ENCODE results near the gene TEPSIN.

The TEPSIN gene

DNA sequence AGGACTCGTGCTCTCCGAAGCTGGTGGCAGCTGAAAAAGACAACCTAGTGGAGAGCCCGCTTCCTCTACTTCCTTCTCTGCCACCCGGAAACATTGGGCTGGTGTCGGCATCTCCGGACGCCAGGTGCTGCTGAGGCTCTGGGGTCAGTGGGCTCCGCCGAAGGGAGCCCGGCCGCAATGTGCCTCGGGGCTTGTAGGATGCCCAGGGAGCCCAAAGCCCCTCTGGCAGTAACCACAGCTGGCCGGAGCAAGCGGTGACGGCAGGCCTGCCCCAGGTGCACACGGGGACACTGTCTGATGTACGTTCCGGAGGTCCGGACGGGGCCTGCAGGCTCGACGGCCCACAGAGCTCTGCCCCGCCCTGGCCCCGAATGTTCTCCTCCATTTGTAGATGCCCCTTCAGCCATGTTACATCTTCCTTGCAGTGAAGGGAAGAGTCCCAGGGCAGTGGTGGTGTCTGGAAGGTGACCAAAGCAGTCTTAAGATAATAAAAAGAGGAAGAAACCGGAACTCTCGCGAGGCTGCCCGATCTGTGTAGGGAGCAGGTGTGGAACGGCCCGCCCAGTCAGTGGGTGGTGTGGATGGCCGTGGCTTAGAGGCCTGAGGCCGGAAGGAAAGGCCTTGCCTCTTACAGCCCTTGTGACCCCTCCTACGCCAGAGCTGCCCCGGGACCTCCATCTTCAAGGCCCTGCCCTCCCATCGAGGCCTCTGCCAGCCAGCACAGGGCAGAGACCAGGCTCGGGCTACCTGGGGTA, 22.9 kb upstream of the TEPSIN start:
- Histone ChIP-seq H2BK120ac (ENCODE audit: low read depth, low read length) (no peak overlapping the region), H3K4ac (ENCODE audit: low read depth in 1 of 2, low read length in 2 of 2) (no peak overlapping the region), H4K91ac (ENCODE audit: low read length) (no peak overlapping the region), H3K79me1 (replicated peaks; ENCODE audit: low read length, poor library complexity, severe bottlenecking) (peaks cover 28% of the 10 kb centered on the region), H2BK15ac (ENCODE audit: low read depth, poor library complexity, severe bottlenecking) (no peak overlapping the region), H2AK5ac (ENCODE audit: low read length, severe bottlenecking) (no peak overlapping the region), H2BK5ac (ENCODE audit: low read depth, low read length, poor library complexity, severe bottlenecking) (no peak overlapping the region), H3K18ac (ENCODE audit: low read depth in 1 of 2, low read length in 2 of 2) (no peak overlapping the region), H3K4me3 (ENCODE audit: insufficient read depth in 1 of 2, low read depth in 1 of 2, low read length in 2 of 2) (no peak overlapping the region), H3K9me3 (ENCODE audit: control insufficient read depth, low read length) (no peaks in the 10 kb centered on the region), H3K36me3 (ENCODE audit: control insufficient read depth in 1 of 2, insufficient read depth in 2 of 2, low read depth in 1 of 2, low read length in 2 of 2) (peaks cover 63 to 92% of the 10 kb centered on the region in 2 experiments), H2BK12ac (ENCODE audit: low read length in 2 of 2) (no peak overlapping the region), H2AFZ (ENCODE audit: low read depth, low read length) (no peak overlapping the region), H3K27me3 (ENCODE audit: control insufficient read depth in 1 of 2, insufficient read depth in 1 of 2, low read length in 2 of 2) (no peaks in the 10 kb centered on the region), H3K27ac (ENCODE audit: low read length, poor library complexity, severe bottlenecking) (no peak overlapping the region), H3K4me2 (ENCODE audit: low read length, poor library complexity, severe bottlenecking) (no peak overlapping the region), H3K14ac (ENCODE audit: low read length in 2 of 2) (no peak overlapping the region), H3K4me1 (ENCODE audit: control insufficient read depth, insufficient read depth, low read depth, low read length) (peaks cover under 1% of the 10 kb centered on the region), H3K23ac (ENCODE audit: low read length in 2 of 2) (no peak overlapping the region), H3K9ac (ENCODE audit: low read length) (no peak overlapping the region), H4K8ac (ENCODE audit: low read length) (no peak overlapping the region)
- no peak for DNase-seq
- WGBS = 94% methylated on average over 32 of the region's 36 CpGs

DNA sequence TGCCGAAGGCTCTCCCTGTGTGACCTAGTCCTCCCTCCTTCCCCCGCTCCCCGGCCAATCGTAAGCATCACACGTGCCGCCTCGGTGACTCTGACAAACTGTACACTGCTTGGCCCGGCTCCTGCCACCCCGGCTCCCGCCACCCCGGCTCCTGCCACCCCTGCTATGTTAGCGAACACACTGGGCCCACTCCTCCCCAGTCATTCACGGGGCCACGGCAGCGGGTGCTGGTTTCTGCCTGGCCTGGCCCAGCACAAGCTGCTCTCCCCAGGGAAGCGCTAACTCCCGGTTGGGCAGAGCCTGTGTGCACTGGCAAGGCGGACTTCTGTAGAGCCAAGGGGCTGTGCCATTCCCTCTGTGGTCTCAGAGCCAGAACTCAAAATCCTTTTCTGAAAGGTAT, 22.2 kb upstream of the TEPSIN start:
- H3K27ac ChIP-seq (ENCODE audit: low read length, poor library complexity, severe bottlenecking) = no peak overlapping the region
- no peak overlapping the region for H4K8ac ChIP-seq (ENCODE audit: low read length)
- WGBS = 95% methylated on average over 18 of the region's 18 CpGs
- no peak overlapping the region for H3K4me3 ChIP-seq (ENCODE audit: insufficient read depth in 1 of 2, low read depth in 1 of 2, low read length in 2 of 2)
- no peak overlapping the region for H3K4ac ChIP-seq (ENCODE audit: low read depth in 1 of 2, low read length in 2 of 2)
- no peak overlapping the region for H4K91ac ChIP-seq (ENCODE audit: low read length)
- no peak overlapping the region for H2BK15ac ChIP-seq (ENCODE audit: low read depth, poor library complexity, severe bottlenecking)
- no peak overlapping the region for H2BK12ac ChIP-seq (ENCODE audit: low read length in 2 of 2)
- H3K27me3 ChIP-seq (ENCODE audit: control insufficient read depth in 1 of 2, insufficient read depth in 1 of 2, low read length in 2 of 2) = no peaks in the 10 kb centered on the region
- no peak overlapping the region for H3K4me2 ChIP-seq (ENCODE audit: low read length, poor library complexity, severe bottlenecking)
- H3K18ac ChIP-seq (ENCODE audit: low read depth in 1 of 2, low read length in 2 of 2) = no peak overlapping the region
- H2BK120ac ChIP-seq (ENCODE audit: low read depth, low read length) = no peak overlapping the region
- H3K79me1 ChIP-seq (replicated peaks; ENCODE audit: low read length, poor library complexity, severe bottlenecking) = peaks cover 28% of the 10 kb centered on the region
- no peak overlapping the region for H3K14ac ChIP-seq (ENCODE audit: low read length in 2 of 2)
- H3K23ac ChIP-seq (ENCODE audit: low read length in 2 of 2) = no peak overlapping the region
- H3K36me3 ChIP-seq (ENCODE audit: control insufficient read depth in 1 of 2, insufficient read depth in 2 of 2, low read depth in 1 of 2, low read length in 2 of 2) = peaks cover 63 to 96% of the 10 kb centered on the region in 2 experiments
- H3K4me1 ChIP-seq (ENCODE audit: control insufficient read depth, insufficient read depth, low read depth, low read length) = peaks cover 6% of the 10 kb centered on the region
- no peak for DNase-seq
- H3K9ac ChIP-seq (ENCODE audit: low read length) = no peak overlapping the region
- H2AFZ ChIP-seq (ENCODE audit: low read depth, low read length) = no peak overlapping the region
- H3K9me3 ChIP-seq (ENCODE audit: control insufficient read depth, low read length) = no peaks in the 10 kb centered on the region
- no peak overlapping the region for H2BK5ac ChIP-seq (ENCODE audit: low read depth, low read length, poor library complexity, severe bottlenecking)
- H2AK5ac ChIP-seq (ENCODE audit: low read length, severe bottlenecking) = no peak overlapping the region

DNA sequence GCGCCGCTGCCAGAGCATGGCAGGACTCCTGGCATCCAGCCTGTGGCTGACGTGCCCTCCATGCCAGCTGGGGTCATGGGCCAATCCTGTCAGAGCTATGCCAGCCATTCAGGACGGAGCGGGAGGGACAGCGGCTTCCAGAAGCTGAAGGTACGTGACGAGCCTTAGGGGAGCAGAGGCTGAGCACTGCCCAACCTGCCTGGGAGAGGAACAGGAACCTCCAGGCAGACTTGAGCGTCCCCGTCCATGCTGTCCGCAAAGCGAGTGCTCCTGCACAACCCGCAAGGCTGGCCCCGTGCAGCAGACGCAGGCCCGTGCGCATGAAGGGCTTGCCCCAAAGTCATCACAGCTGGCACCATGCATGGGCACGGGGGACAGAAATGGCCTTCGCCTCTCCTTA, 21.8 kb upstream of the TEPSIN start:
- Histone ChIP-seq H2BK5ac (ENCODE audit: low read depth, low read length, poor library complexity, severe bottlenecking) (no peak overlapping the region), H3K4me1 (ENCODE audit: control insufficient read depth, insufficient read depth, low read depth, low read length) (peaks cover 10% of the 10 kb centered on the region), H2AFZ (ENCODE audit: low read depth, low read length) (no peak overlapping the region), H3K79me1 (replicated peaks; ENCODE audit: low read length, poor library complexity, severe bottlenecking) (peaks cover 26% of the 10 kb centered on the region), H4K91ac (ENCODE audit: low read length) (no peak overlapping the region), H3K4ac (ENCODE audit: low read depth in 1 of 2, low read length in 2 of 2) (no peak overlapping the region), H2AK5ac (ENCODE audit: low read length, severe bottlenecking) (no peak overlapping the region), H3K27me3 (ENCODE audit: control insufficient read depth in 1 of 2, insufficient read depth in 1 of 2, low read length in 2 of 2) (no peaks in the 10 kb centered on the region), H2BK15ac (ENCODE audit: low read depth, poor library complexity, severe bottlenecking) (no peak overlapping the region), H4K8ac (ENCODE audit: low read length) (no peak overlapping the region), H3K18ac (ENCODE audit: low read depth in 1 of 2, low read length in 2 of 2) (no peak overlapping the region), H2BK12ac (ENCODE audit: low read length in 2 of 2) (no peak overlapping the region), H3K9me3 (ENCODE audit: control insufficient read depth, low read length) (no peaks in the 10 kb centered on the region), H3K14ac (ENCODE audit: low read length in 2 of 2) (no peak overlapping the region), H3K27ac (ENCODE audit: low read length, poor library complexity, severe bottlenecking) (no peak overlapping the region), H2BK120ac (ENCODE audit: low read depth, low read length) (no peak overlapping the region), H3K9ac (ENCODE audit: low read length) (no peak overlapping the region), H3K36me3 (ENCODE audit: control insufficient read depth in 1 of 2, insufficient read depth in 2 of 2, low read depth in 1 of 2, low read length in 2 of 2) (peaks cover 58 to 94% of the 10 kb centered on the region in 2 experiments), H3K23ac (ENCODE audit: low read length in 2 of 2) (no peak overlapping the region), H3K4me2 (ENCODE audit: low read length, poor library complexity, severe bottlenecking) (no peak overlapping the region), H3K4me3 (ENCODE audit: insufficient read depth in 1 of 2, low read depth in 1 of 2, low read length in 2 of 2) (no peak overlapping the region)
- WGBS = 96% methylated on average over 19 of the region's 19 CpGs
- DNase-seq = no peak

- no peak overlapping the region for H2BK5ac ChIP-seq (ENCODE audit: low read depth, low read length, poor library complexity, severe bottlenecking)
- 95% methylated on average over 17 of the region's 17 CpGs for WGBS
- H3K79me1 ChIP-seq (replicated peaks; ENCODE audit: low read length, poor library complexity, severe bottlenecking) = peaks cover 23% of the 10 kb centered on the region
- H3K27me3 ChIP-seq (ENCODE audit: control insufficient read depth in 1 of 2, insufficient read depth in 1 of 2, low read length in 2 of 2) = no peaks in the 10 kb centered on the region
- no peak overlapping the region for H4K8ac ChIP-seq (ENCODE audit: low read length)
- no peak overlapping the region for H2BK15ac ChIP-seq (ENCODE audit: low read depth, poor library complexity, severe bottlenecking)
- H3K9me3 ChIP-seq (ENCODE audit: control insufficient read depth, low read length) = no peaks in the 10 kb centered on the region
- no peak overlapping the region for H3K27ac ChIP-seq (ENCODE audit: low read length, poor library complexity, severe bottlenecking)
- H2AFZ ChIP-seq (ENCODE audit: low read depth, low read length) = no peak overlapping the region
- no peak overlapping the region for H2AK5ac ChIP-seq (ENCODE audit: low read length, severe bottlenecking)
- H3K9ac ChIP-seq (ENCODE audit: low read length) = no peak overlapping the region
- H3K14ac ChIP-seq (ENCODE audit: low read length in 2 of 2) = no peak overlapping the region
- H3K36me3 ChIP-seq (ENCODE audit: control insufficient read depth in 1 of 2, insufficient read depth in 2 of 2, low read depth in 1 of 2, low read length in 2 of 2) = peaks cover 54 to 89% of the 10 kb centered on the region in 2 experiments
- H3K23ac ChIP-seq (ENCODE audit: low read length in 2 of 2) = no peak overlapping the region
- no peak overlapping the region for H3K18ac ChIP-seq (ENCODE audit: low read depth in 1 of 2, low read length in 2 of 2)
- no peak overlapping the region for H3K4ac ChIP-seq (ENCODE audit: low read depth in 1 of 2, low read length in 2 of 2)
- H3K4me1 ChIP-seq (ENCODE audit: control insufficient read depth, insufficient read depth, low read depth, low read length) = peaks cover 15% of the 10 kb centered on the region
- no peak for DNase-seq
- no peak overlapping the region for H3K4me2 ChIP-seq (ENCODE audit: low read length, poor library complexity, severe bottlenecking)
- no peak overlapping the region for H4K91ac ChIP-seq (ENCODE audit: low read length)
- no peak overlapping the region for H3K4me3 ChIP-seq (ENCODE audit: insufficient read depth in 1 of 2, low read depth in 1 of 2, low read length in 2 of 2)
- no peak overlapping the region for H2BK120ac ChIP-seq (ENCODE audit: low read depth, low read length)
- H2BK12ac ChIP-seq (ENCODE audit: low read length in 2 of 2) = no peak overlapping the region
Observed at GRCh38 chr17:81260171-81260570, 21.3 kb upstream of the TEPSIN start.

Data from mesenchymal stem cell (in vitro differentiated cells and primary cell).